ENCODE results near the gene SPPL3. TPM values are rescaled to one million over a fixed set of nuclear protein-coding genes. Genes with fewer than 3 reads are reported as not detected.
"Not testable (repeated sequence)": the region's sequence is repeated elsewhere in the genome, so short reads cannot be mapped to it uniquely, and the experiment has no call there.

The SPPL3 gene
- total RNA-seq, 1 experiment from 2014 or later: 4.7 TPM

DNA sequence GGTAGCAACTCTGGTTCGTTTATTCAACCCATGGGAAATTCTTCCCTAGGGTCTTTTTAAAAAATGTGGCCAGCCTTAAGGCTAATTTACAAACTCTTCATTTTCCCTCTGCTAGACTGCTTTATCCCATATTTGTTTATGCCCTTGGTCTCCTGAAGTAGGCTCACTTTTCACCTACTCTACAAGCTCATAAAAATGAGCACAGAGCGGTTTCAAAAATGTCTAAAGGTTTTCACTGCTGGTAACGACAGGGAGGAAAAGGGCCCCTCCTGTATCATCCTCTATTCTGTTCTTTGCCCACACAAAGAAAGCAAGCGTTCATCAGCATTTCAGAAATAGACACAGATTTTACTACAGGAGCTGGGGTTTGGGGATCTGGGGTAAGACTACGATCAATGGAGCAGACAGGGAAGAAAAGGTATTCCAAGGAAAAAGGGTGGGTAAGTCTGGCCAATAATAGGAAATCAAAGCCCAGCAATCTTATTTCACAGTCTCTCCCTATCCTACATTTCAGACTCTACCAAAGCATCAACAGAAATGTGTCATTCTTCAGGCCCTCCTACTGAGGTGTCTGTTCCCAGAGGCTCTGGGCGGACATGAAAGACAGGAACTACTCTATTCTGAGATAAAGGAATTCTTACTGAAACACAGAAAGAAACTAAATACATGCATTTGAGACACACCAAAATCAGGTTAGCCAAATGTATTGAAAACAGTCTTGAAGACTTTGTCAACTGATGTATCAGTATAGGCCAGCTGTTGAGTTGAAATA is 86.4 kb downstream of the SPPL3 start:
- DNase-seq (ENCODE audit: low spot score): no peak

DNA sequence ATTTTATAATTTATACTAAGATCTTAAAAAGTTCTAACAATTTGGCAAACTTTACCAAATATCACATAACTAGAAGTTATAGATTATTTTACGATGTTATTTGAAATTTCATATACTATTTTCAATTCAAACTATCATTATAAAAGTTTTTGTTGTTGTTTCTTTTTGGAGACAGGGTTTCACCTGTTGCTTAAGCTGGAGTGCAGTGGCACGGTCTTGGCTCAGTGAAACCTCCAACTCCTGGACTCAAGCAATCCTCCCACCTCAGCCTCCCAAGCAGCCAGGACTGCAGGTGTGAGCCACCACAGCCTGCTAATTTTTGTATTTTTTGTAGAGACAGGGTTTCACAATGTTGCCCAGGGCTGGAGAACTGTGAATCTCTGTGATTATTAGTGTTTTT is 87.8 kb downstream of the SPPL3 start:
- DNase-seq (ENCODE audit: low spot score): no peak

- DNase-seq (ENCODE audit: low spot score): no peak
Observed at GRCh38 chr12:120814903-120815429, 89.2 kb downstream of the SPPL3 start.

DNA sequence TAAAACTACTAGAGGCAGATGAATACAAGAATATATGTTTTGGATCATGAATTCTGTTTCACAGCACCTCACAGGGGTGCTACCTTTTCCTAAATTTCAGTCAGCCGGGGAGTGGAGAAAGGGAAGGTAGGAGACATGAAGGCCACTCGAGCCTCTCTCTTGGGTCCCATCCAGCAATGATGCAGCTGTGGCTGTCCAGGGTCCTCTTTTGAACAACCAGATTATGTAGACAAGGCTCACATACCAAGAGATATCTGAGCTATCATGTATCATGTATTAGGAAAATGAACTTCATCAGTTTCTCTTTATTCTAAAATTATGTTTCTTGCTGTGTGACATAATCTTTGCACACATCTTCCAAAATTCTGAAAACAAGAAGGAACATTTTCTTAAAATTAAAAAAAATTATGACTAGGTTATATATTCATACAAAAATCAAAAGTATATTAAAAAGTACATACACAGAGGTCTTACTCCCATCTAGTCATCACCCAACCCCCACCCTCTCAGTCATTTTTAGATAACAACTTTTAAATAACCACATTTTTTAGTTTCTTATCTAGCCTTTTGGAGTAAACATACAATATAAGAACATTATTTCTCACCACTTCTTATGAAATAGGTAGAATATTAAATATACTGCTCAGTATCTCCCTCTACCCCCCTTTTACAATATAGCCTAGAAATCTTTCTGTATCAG is 89.8 kb downstream of the SPPL3 start:
- no peak for DNase-seq (ENCODE audit: low spot score)

GRCh38 chr12:120813588-120814153 is 90.5 kb downstream of the SPPL3 start:
- no peak for DNase-seq (ENCODE audit: low spot score)

- DNase-seq (ENCODE audit: low spot score): no peak
Observed at GRCh38 chr12:120810021-120810420, 94.1 kb downstream of the SPPL3 start.

DNA sequence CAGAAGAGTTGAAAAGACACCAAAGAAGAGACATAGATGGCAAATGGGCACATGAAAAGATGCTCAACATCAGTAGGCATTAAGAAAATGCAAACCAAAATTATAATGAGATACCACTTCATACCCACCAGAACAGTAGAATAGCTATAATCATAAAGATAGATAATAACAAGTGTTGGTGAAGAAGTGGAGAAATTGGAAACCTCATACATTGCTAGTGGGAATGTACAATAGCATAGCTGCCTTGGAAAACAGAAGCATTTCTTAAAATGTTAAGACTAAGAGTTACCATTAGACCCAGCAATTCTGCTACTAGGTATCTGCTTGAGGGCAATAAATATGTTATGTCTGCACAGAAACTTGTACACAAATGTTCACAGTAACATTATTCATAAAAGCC is 99.7 kb downstream of the SPPL3 start:
- DNase-seq (ENCODE audit: low spot score): no peak

GRCh38 chr12:120801146-120801545 is 103.0 kb downstream of the SPPL3 start:
- DNase-seq (ENCODE audit: low spot score): no peak

GRCh38 chr12:120800665-120801064 is 103.5 kb downstream of the SPPL3 start:
- DNase-seq (ENCODE audit: low spot score): no peak

GRCh38 chr12:120799243-120800045 is 104.7 kb downstream of the SPPL3 start:
- DNase-seq (ENCODE audit: low spot score): no peak

- DNase-seq (ENCODE audit: low spot score): no peak
Observed at GRCh38 chr12:120798696-120799095, 105.5 kb downstream of the SPPL3 start.

- DNase-seq (ENCODE audit: low spot score): no peak
Observed at GRCh38 chr12:120797677-120798642, 106.2 kb downstream of the SPPL3 start.

DNA sequence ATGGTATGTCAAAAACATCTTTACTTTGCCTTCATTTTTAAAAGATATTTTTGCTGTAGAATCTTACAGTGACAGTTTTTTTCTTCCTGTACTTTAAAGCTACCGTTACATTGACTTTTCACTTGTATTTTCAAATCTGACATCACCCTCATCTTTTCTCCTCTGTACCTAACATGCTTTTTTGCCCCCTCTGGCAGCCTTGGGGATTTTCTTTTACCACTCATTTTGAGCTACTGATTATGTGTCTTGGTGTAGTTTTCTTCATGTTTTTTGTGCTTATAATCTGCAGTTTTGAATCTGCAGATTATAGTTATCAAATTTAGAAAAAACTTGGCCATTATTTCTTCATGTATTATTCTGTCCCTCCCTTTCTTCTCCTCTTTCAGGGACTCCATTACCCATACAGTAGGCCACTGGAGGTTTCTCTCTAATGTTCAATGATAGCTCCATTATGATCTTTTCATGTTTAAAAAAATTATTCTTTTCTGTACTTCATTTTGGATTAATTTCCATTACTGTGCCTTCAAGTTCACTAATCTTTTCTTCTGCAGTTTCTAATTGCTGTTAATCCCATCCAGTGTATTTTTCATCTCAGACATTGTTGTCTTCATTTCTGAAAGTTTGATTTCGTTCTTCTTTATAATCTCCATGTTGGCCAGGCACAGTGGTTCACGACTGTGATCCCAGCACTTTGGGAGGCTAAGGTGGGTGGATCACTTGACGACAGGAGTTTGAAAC is 108.5 kb downstream of the SPPL3 start:
- DNase-seq (ENCODE audit: low spot score): no peak

DNA sequence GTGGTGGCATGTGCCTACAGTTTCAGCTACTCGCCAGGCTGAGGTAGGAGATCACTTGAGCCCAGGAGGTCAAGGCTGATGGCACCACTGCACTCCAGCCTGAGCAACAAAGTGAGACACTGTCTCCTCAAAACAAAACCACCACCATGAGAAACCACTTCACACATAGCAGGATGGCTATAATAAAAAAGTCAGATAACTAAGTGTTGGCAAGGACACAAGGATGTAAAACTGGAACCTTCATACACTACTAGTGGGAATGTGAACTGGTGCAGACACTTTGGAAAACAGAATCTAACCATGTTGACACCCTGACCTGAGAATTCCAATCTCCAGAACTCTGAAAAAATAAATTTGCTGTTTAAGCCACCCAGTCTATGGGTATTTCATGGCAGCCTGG is 110.8 kb downstream of the SPPL3 start:
- no peak for DNase-seq (ENCODE audit: low spot score)

DNA sequence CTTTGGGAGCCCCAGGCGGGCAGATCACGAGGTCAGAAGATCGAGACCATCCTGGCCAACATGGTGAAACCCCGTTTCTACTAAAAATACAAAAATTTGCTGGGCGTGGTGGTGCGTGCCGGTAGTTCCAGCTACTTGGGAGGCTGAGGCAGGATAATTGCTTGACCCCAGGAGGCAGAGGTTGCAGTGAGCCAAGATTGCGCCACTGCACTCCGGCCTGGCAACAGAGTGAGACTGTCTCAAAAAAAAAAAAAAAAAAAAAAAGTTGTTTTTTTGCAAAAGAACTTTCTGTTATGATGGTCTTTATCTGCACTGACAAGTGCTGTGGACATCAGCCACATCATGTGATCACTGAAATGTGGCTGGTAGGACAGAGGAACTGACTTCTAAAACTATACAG is 111.7 kb downstream of the SPPL3 start:
- not testable (repeated sequence) for DNase-seq (ENCODE audit: low spot score)

GRCh38 chr12:120791669-120792176 is 112.4 kb downstream of the SPPL3 start:
- DNase-seq (ENCODE audit: low spot score): no peak

GRCh38 chr12:120790114-120790513 is 114.0 kb downstream of the SPPL3 start:
- DNase-seq (ENCODE audit: low spot score): no peak

GRCh38 chr12:120787889-120788288 is 116.3 kb downstream of the SPPL3 start:
- no peak for DNase-seq (ENCODE audit: low spot score)

- no peak for DNase-seq (ENCODE audit: low spot score)
Observed at GRCh38 chr12:120784804-120785203, 119.4 kb downstream of the SPPL3 start.

DNA sequence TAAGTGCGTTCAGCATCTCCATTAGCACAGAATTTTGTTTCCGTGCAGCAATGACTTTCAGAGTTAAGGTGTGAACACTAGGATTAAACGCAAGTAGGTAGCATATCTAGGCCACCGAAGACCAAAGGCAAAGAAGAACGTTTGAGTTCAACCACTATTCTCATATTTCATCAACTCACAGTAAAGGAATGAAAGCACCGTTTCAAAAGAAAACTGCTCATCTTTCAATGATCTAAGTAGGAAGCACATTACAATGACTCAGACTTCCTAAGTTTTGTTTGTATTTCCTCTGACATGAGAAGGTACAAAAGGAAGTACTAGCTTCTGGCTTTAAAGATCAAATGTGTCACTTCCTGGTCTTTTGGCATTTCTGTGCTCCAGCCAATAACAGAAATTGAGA is 121.0 kb downstream of the SPPL3 start:
- DNase-seq (ENCODE audit: low spot score): no peak
